ENCODE results near the gene CDV3.
"Not testable (repeated sequence)": the region's sequence is repeated elsewhere in the genome, so short reads cannot be mapped to it uniquely, and the experiment has no call there.

- TF ChIP-seq CTCF (IDR thresholded peaks at IDR 0.05); ZFX (IDR thresholded peaks at IDR 0.05; ENCODE audit: borderline replicate concordance): not testable (repeated sequence)
These were observed 28.5 kb upstream of the CDV3 start for GRCh38 chr3:133544983-133545382.
